ENCODE results near the gene ELL.

Gene ELL

DNA sequence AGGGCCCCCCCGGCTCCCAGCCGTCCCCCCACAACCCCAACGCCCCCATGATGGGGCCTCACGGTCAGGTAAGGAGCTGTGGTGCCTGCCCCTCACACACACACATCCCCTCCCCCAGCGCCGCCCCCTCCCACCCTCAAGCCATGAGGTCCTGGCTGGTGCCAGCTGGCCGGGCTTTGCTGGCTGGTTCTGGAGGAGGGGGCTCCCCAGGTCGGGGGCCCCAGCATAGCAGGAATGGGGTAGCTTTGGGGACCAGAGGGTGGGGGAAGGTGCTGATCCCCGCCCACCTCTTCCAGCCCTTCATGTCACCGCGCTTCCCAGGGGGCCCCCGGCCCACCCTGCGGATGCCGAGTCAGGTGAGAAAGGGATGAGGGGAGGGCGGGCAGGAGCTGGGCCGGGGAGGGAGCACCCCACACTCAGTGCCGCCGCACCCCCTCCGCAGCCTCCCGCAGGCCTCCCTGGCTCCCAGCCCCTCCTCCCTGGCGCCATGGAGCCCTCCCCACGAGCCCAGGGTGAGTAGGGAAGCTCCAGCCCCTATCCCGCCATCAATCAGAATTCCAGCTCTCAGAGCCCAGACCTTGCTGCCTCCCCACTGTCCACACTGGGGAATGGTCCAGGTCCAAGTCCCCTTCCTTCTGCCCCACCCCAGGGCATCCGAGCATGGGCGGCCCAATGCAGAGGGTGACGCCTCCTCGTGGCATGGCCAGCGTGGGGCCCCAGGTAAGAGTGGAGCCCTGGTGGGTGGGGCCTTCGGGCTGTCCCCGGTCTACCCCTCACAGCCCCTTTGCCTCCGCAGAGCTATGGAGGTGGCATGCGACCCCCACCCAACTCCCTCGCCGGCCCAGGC, 90.3 kb downstream of the ELL start:
- DNase-seq, result no peak

DNA sequence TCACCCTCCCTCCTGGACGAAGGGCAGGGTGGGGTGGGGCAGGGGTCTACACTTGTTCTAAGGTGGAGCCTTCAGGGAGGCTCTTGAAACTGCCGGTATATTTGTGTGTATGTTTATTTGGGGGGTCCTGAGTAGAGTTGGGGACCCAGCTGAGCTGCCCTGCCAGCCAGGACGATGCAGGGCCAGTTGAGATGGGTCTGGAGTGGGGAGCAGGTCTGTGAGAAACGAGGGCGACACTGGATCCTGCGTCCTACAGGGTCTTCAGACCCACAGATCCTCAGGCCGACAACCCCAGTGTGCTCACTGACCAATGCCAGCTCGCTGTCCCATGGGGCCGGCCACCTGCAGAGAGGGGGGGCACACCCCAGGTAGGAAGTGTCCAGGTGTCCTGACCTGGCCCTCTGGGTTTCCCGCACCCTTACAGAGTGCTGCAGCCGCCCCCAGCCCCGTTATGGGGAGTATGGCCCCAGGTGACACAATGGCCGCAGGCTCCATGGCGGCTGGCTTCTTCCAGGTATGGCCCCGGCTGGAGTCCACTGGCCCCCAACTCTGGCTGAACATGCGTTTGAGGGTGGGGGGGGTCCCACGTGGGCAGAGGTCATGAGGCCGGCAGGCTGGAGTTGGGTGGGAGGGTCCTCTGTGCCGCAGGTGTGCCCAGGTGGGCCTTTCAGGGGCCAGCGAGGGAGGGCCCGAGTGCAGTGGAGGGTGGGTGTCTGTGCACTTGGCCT, 91.3 kb downstream of the ELL start:
- DNase-seq, result no peak

DNA sequence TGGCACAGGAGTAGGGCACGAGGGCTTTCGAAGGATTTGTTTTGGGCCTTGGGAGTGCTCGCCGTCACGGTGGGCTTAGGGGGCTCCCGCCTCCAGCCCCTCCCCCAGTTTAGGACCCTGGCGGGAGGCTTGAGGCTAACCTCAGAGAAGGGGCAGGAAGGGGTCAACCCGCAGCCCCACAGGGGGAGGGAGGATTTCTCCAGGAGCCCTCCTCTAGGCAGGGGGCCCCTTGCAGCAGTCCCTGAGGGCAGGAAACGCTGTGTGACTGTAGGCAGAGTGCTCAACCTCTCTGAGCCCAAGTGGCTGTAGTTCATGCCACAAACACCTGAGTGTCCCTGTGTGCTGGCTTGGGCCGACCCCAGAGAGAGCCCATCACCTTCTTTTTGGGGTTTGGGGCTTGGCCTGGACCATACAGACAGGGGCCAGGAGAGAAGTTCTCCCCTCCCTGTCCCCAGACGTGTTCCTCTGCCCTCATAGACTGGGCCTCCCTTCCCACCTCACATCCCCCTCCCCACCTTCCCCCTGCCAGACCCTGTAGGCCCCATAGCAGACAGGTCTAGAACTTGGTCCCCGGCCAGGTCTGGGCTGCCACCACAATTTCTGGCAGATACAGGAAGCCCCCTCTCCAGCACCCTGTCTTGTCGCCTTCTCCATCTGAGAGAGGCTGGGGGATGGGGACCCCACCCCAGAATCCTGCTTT, 92.0 kb downstream of the ELL start:
- no peak for DNase-seq

DNA sequence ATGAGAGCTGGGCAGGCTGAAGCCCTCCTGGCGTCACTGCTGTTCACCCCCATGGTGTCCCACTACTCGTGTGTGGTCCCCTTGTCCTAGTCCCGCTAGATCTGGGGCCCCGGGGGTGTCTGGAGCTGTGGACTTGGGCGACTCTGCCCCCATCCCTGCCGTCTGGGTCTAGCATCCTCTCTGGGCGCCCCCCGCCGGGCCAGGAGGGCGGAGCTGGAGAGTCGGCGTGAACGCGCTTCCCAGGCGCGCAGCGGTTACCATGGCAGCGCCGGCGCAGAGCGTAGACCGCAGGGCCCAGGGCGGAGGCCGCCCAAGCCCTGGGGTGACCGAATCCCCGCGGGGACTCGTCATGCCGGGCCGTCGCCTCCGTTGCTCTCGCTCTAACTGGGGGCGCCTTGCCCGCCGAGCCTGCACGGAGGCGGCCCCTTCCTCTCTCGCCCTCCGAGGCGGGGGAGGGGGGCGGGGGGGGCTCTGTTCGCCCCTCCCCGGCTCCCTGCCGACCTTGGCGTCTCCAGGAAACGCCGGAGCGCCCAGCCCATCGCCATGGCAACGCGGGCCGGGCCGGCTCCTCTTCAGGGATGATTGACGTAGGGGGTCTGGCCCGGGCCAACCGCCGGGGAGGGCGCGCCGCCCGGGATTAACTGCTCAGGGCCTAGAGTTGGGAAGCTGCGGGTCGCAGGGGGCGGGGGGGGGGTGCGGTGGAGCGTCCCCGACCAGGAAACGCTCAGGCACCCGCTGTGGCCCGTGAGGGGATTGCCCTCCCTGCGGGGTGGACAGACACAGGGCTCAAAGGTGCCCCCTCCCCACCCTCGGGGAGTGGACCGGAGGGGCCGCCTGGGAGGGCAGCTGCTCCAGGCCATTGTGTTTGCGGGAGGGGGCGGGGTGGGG, 92.8 kb downstream of the ELL start:
- peak; percentile 78 for DNase-seq

DNA sequence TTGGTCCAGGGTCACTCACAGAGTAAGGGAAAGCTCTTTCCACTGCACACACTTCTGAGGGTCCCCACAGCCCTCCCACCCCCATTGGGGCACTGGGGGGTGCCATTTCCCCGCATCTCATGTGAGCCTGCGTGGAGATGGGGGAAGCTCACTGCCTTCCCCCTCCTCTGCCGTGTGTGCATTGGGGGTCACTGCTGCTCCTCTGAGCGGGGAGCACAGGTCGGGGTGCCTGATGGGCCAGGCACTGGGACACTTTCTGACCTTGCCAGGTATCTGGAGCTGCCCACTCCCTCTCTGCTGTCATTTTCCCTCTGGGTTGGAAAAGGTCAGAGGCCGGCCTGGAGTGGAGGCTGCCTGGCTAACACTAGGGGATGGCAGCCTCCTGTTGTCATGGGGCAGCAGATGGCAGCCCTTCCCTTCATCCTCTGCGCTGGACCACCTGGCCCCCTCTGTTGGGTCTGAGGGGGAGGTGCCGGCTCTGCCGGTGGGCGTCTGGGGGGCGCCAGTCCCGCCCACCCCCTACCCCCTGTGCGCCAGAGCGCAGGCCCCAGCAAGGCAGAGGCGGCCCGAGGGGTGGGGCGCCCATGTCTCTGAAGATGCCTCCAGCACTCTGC, 93.6 kb downstream of the ELL start:
- DNase-seq, result no peak

DNA sequence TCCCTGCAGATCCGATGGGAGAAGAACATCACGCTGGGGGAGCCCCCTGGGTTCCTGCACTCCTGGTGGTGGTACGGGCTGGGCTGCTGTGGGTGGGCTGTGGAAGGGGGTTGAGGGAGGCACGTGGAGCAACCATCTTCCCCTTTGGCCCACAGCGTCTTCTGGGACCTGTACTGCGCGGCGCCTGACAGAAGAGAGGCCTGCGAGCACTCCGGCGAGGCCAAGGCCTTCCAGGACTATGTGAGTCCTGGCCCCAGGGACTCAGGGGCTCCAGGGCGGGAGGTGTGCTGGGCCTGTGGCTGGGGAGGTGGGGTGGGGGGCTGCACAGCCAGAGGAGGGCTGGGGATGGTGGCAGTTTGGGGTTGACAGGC, 94.1 kb downstream of the ELL start:
- no peak for DNase-seq

DNA sequence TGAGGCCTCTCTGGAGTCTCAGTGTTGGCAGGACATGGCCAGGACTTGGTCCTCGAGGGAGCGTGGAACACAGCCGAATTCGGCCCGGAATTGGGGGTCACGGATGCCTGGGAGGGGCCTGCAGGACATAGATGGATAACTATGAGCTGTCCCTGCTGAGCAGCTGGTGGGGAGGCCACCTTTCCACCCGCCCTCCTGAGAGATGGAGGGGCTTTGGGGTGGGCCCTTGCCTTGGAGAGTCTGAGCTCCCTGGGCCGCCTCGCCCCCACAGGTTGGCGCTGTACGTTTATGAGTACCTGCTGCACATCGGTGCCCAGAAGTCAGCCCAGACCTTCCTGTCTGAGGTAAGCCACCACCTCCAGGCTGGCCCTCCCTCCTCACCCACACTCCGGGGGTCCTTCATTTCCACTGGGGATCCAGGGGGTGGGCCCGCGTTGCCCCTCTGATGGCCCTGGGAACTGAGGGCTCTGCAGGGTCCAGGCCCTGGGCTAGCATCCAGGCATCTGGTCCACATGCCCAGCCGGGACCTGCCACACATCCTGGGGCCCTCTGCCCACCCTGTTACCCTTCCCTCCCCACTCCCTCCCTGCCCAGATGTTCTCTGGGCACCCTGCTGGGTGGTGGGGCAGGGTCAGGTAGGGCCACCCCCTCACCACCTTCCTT, 94.7 kb downstream of the ELL start:
- no peak for DNase-seq

DNA sequence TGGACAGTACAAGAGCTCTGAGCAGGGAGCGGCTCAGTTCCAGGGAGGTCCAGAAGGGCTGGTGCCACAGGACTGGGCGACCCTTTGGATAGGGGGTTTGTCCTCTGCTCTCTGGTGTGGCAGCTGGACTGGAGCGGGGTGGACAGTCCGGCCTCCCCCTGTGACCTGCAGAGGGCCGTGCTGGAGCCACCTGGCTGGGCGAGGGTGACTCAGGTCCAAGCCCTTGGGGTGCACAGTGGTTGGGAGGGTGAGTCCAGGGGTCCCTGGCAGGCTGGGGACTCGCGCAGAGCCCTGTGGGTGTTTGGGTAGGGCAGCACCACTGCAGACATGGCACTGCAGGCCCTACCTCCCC, 95.5 kb downstream of the ELL start:
- no peak for DNase-seq

DNA sequence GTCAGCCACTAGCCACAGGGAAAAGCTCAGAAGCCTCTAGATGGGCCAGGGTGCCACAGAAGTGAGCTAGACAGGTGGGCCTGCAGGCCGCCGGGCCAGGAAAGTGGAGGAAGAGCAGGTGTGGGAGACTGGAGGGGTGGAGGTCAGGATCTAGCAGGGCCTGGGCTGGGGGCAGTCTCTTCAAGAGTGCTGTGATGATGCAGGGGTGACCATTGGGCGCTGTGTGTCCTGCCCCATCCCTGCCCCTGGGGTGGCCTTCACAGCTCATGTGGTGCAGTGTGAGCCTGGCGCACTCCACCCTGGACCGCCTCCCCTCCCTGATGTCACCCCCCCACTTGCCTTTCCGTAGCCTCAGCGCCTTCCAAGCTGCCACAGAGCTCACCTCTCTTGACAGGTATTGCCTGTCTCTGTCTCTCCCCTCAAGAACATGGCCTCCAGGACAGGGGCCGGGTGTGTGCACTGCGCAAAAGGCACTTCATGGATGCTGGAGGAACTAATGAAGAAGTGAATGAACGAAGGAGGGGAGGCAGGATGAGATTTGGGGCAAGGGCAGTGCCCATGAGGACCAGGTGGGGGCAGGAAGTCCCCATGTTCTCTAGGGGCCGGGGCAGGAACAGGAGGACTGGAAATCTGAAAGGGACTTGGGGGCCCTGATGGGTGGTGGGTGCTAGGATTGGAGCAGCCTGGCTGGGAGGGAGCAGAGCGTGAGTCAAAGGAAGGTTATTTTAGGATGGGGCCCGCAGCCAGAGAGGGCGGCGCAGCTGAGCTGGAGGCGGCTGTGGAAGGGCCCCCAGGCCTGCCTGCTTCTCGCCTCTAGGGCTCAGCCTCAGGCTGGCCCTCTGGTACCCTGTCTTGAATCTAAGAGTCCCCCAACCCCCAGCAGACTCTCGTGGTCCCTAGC, 96.1 kb downstream of the ELL start:
- DNase-seq, result no peak

DNA sequence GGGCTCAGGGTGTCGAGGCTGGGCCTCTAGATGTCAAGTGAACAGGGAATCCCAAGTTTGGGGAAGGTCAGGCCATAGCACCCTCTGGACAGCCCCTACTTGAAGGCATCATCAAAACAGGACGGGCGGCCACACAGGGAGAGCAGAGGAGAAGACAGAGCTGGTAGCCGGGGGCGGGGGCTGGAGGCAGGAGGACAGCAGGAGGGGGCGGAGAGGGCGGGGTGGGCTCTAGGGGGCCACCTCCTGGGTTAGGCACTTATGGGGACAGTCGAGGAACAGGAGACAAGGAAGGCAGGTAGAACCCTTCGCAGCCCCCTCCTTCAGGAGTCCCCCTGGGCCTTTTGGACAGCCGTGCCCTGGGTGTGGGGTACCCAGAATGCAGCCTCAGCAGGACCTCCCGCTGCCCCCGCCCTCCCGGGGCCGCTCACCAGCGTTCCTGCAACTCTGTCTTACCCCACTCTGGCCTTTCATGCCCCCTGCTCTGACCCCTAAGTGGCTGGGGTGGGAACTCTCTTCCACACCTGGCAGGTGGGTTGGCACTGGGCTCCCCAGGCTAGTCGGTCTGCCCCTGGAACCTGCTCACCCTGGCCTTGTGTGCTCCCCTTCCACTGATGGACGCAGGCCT, 96.9 kb downstream of the ELL start:
- DNase-seq, result no peak

DNA sequence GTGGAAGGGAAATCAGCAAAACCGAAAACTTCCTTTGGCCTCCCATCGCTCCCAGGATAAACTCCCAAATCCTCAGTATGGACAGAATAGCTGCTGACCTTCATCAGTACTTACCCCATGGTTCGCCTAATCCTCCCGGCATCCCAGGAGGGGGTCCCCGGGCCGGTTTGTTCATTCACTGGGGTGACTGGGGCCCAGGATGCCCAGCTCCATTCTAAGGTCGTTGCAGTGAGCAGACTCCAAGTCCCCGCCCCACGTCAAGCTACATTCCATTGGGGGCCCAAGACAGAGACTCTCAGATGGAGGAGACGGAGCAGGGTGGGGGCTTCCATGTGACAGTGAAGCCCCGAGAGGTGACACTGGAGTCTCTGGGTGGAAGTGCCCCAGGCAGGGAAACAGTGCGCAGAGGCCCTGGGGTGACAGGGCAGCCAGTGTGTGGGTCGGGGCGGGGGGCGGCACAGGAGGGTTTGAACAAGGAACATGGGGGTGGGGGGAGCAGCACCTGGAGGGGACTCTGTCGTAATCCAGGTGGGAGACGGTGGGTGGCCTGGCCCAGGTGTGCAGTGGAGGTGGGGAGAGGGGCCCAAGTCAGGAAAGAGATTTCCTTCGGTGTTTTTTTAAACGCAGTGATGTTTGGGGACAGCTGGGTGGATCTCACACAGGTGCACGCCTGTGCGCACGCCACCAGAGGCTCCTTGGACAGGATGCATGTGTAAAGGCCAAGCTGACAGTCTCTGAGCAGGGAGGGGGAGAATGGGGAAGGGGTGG, 97.6 kb downstream of the ELL start:
- DNase-seq, result no peak

DNA sequence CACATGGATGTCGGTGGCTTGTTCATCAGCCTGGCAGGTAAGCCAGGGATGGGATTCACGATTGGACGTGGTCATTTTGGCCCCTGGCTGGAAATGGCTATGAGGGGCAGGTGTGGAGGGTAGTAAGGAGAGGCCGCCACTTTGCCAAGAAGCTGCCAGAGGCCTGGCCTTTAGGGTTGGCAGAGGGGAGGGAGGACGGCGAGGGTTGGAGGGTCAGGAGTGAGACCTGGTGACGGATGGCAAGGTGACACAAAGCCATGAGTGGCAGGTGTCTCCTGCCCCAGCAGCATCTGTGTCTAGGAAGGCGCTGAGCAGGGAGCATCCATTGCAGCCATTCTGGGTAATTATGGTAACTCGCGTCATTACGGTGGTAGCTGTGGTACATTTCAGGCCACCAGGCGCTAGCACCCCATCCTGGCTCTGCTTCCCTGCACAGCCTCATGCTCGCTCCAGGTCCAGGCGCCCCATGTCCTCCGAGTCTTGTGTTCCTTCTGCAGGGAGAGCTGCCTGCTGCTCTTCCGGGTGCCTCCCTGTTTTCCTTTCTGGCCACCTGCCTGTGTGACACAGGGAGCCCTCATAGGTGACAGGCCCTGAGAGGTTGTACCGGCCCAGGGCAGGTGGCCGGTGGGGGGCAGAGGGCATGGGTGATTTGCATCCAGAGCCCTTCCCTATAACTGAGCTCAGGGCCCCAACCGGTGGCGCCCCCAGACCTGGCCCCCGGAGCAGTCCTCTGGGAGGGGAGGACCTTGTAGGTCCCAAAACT, 98.4 kb downstream of the ELL start:
- DNase-seq, result no peak

DNA sequence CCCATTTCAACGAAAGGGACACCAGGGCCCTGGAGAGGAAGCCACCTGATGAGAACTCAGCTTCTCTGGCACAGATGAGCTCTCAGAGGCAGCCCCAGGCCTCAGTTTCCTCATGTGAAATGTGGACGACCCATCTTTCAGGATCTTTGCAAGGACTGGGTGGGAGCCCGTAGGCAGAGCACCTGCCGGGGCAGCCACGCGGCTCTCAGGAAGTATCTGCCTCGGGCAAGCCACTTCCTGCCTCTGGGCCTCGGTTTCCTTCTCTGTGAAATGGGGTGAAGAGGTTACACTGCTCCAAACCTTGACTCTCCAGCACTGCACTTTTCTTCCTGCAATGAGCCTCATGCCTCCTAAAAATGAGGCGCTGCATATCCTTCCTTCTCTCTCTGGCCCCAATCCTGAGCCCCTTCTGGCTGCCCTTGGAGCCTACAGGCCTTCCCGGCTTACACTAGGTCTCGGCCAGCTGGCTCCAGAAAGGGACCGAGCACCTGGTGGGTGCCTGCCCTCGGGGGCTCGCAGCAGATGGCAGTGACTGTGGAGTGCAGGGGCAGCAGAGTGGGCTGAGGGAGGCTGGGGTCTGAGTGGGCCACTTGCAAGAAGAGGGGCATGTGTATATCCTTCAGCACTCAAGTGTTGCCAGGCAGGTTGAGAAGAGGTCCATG, 99.2 kb downstream of the ELL start:
- DNase-seq, result no peak

DNA sequence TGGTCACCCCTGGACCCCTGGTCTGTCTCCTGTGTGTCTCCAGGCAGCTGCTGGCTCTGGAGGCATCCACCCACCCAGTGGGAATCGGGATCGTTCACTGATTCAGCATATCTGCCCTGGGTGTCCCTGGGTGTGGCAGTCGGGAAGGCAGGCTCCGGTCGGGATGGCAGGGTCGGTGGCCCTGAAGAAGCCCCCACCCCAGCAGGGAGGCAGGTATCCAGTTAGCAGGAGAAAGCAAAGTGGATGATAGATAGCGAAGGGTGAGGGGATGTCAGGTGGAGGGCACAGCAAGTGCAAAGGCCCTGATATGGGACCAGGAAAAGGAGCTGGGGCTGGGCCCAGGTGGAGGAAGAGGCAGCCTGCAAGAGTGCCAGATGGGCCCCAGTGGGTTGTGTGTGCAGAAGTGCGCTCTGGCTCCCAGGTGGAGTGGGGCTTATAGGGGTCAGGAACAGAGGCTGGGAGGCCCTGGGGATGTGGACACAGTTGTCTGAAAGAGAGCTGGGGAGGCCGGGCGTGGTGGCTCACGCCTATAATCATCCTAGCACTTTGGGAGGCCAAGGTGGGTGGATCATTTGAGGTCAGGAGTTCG, 100.4 kb downstream of the ELL start:
- DNase-seq, result no peak

DNA sequence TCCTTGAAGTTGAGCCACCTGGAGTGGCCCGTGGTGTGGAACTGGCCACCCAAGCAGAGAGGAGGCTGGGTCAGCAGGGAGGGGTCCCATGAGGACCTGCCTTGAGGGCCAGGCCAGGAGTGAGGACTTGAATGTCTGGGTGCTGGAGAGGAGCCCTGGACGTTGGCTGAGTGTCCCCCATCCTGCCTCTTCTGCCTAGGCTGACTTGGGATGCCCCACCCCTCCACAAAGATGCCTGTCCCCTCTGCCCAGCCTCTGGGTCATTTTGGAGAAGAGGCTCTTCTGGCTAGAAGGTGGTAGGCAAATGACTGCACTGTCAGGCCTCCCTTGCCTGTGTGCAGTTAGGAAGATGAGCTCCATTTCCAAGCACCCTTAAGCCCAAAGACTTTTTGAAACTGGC, 100.9 kb downstream of the ELL start:
- no peak for DNase-seq

DNA sequence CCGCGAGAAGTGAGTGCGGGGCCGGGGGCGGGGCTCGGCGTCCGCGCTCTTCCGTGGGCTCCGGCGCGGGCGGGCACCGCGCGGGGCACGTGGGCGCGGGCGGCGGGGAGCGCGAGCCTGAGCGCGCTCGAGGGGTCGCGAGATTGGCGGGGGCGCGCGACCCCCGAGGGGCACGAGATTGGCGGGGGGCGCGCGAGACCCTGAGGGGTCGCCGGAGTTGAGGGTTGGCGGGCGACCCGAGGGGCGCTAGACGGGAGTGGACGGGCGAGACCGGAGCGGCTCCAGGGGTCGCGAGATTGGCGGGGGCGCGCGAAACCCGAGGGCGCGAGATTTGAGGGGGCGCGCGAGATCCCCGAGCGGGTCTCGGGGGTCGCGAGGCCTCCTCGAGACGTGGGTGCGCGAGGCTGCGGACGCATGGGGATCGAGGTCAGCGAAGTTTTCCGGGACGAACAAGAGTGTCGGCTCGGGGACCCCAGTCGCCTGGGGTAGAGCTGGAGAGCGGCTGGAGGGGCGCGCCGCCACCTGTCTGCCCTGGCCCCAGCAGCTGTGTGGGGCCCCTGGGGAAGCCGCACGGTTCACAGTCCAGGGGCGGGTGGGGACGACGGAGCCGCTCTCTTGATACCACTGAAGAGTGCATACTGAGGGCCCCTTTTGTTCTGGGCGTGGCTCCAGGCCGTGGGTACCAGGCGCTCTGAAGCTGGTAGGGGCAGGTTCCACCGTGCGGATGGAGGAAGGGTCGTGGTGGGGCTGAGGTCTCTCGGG, 102.0 kb downstream of the ELL start:
- DNase-seq, result no peak

DNA sequence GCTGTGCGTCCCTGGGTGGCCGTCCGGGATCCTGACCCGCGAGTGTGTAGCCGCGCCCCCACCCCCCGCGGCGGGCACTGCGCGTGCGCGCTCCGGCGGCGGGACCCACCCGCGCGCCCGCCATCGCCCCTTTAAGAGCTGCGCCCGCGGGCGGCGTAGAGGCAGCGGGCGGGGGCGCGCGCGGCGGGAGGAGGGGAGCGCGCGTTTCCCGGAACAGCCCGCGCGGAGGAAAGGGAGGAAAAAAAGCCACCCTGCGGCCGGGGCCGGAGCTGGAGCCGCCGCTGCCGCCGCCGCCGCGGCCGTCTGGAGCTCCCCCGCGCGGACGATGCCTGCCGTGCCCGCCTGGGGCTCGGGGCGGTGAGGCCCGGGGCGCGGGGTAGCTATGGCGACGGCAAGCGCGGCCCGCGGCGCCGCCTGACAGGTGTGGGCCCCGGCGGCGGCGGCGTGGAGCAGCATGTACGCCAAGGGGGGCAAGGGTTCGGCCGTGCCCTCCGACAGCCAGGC, 102.6 kb downstream of the ELL start, which contains the start of gene SSBP4:
Gene SSBP4 (plus strand): TSS at position 204 of the 504 bp plus-strand sequence. CDS start 251 bp downstream, at position 455.
- DNase-seq, result peak; percentile 81

Data from NCI-H2029 (cell line).